GM23338 (cell line): ENCODE data around the gene SNAPIN. TPM values are rescaled to one million over a fixed set of nuclear protein-coding genes. Genes with fewer than 3 reads are reported as not detected.

Experiments used
- ATAC-seq: fragments of 200-7000 bp; cut with Tn5 transposase; 3 replicates; pipeline ENCODE4 v1.9.1; 2020
- DNase-seq: peaks from one replicate; pipeline ENCODE4 v3.0.0-alpha.2; 2015; ENCODE audit warnings: low spot score
- H2AFZ ChIP-seq: fragments of 200-600 bp; sonication (generic); 2 replicates; pipeline ENCODE4 v1.8.0; 2016; ENCODE audit warnings: antibody characterized with exemption, mild to moderate bottlenecking, moderate library complexity
- H3F3A ChIP-seq: fragments of 200-600 bp; sonication (generic); replicated peaks from 2 replicates; pipeline ENCODE4 v1.8.0; 2017; ENCODE audit warnings: antibody characterized with exemption, mixed run types, low read depth
- H3K27ac ChIP-seq: fragments of 200-600 bp; sonication (generic); 2 replicates; pipeline ENCODE4 v1.6.1; 2016; ENCODE audit warnings: low read depth
- H3K27me3 ChIP-seq: fragments of 200-600 bp; sonication (generic); 2 replicates; pipeline ENCODE4 v1.8.0; 2016; ENCODE audit warnings: mild to moderate bottlenecking, mixed run types, moderate library complexity; ENCODE audit not compliant: insufficient read depth
- H3K36me3 ChIP-seq: fragments of 200-600 bp; sonication (generic); 2 replicates; pipeline ENCODE4 v1.8.0; 2016; ENCODE audit warnings: mild to moderate bottlenecking; ENCODE audit not compliant: insufficient read depth
- H3K4me1 ChIP-seq: fragments of 200-600 bp; sonication (generic); 2 replicates; pipeline ENCODE4 v1.8.0; 2016; ENCODE audit warnings: mild to moderate bottlenecking, moderate library complexity; ENCODE audit not compliant: insufficient read depth
- H3K4me2 ChIP-seq: fragments of 200-600 bp; sonication (generic); 2 replicates; pipeline ENCODE4 v1.7.1; 2017; ENCODE audit warnings: mixed run types
- H3K4me3 ChIP-seq: fragments of 200-600 bp; sonication (generic); 2 replicates; pipeline ENCODE4 v1.6.1; 2016; ENCODE audit warnings: mixed run types
- H3K79me2 ChIP-seq: fragments of 200-600 bp; sonication (generic); replicated peaks from 2 replicates; pipeline ENCODE4 v1.8.0; 2017; ENCODE audit warnings: mild to moderate bottlenecking; ENCODE audit not compliant: insufficient read depth
- H3K9me2 ChIP-seq: fragments of 200-600 bp; sonication (generic); 2 replicates; pipeline ENCODE4 v1.8.0; 2017; ENCODE audit not compliant: insufficient read depth
- H4K20me1 ChIP-seq: fragments of 200-600 bp; sonication (generic); replicated peaks from 2 replicates; pipeline ENCODE4 v1.8.0; 2017; ENCODE audit warnings: mild to moderate bottlenecking; ENCODE audit not compliant: insufficient read depth
- H3K27ac Mint-ChIP-seq: 2 replicates; pipeline ENCODE4 v1.8.0; 2020; ENCODE audit warnings: inconsistent platforms, mild to moderate bottlenecking, moderate library complexity, mixed read lengths
- H3K27me3 Mint-ChIP-seq: 3 replicates; pipeline ENCODE4 v1.8.0; 2022; ENCODE audit warnings: low read depth, mild to moderate bottlenecking, moderate library complexity, mixed read lengths, inconsistent platforms; ENCODE audit not compliant: insufficient read depth, poor library complexity
- H3K36me3 Mint-ChIP-seq: 3 replicates; pipeline ENCODE4 v1.8.0; 2021; ENCODE audit warnings: low read depth, mild to moderate bottlenecking, inconsistent platforms, moderate library complexity, mixed read lengths
- H3K4me1 Mint-ChIP-seq: 3 replicates; pipeline ENCODE4 v1.8.0; 2020; ENCODE audit warnings: mild to moderate bottlenecking, inconsistent platforms, mixed read lengths
- H3K4me3 Mint-ChIP-seq: 3 replicates; pipeline ENCODE4 v1.8.0; 2021; ENCODE audit warnings: moderate library complexity, mild to moderate bottlenecking, inconsistent platforms, mixed read lengths
- H3K9me3 Mint-ChIP-seq: 3 replicates; pipeline ENCODE4 v1.8.0; 2020; ENCODE audit warnings: moderate library complexity, mild to moderate bottlenecking, inconsistent platforms, mixed read lengths
- CTCF ChIP-seq, 2 experiments: fragments of 200-600 bp in 1 of 2; sonication (generic) in 1 of 2; conservative IDR thresholded peaks; 2 replicates each; pipeline versions ENCODE4 v1.5.1 to v1.6.1; 2016 to 2017; ENCODE audit warnings: antibody characterized with exemption in 2 of 2, low read depth in 2 of 2, mild to moderate bottlenecking in 2 of 2, moderate library complexity in 1 of 2
- EZH2 ChIP-seq: fragments of 200-600 bp; sonication (generic); IDR thresholded peaks from one replicate; pipeline ENCODE4 v1.8.0; 2017; ENCODE audit warnings: antibody characterized with exemption, mild to moderate bottlenecking, low read depth; ENCODE audit not compliant: unreplicated experiment
- NANOG ChIP-seq: IDR thresholded peaks from 2 replicates; pipeline ENCODE4 v1.6.1; 2016; ENCODE audit warnings: antibody characterized with exemption, borderline replicate concordance
- REST ChIP-seq: IDR thresholded peaks from one replicate; pipeline ENCODE4 v1.6.1; 2018; ENCODE audit warnings: antibody characterized with exemption; ENCODE audit not compliant: unreplicated experiment
- STAT1 ChIP-seq: IDR thresholded peaks from one replicate; pipeline ENCODE4 v1.6.1; 2016; ENCODE audit warnings: antibody characterized with exemption; ENCODE audit not compliant: unreplicated experiment
- ZNF114 ChIP-seq: fragments of 250-450 bp; sonication (Bioruptor Pico); IDR thresholded peaks from 2 replicates; pipeline ENCODE4 v1.5.0; 2020; ENCODE audit warnings: mild to moderate bottlenecking, moderate library complexity
- ZNF331 ChIP-seq: fragments of 250-450 bp; sonication (Bioruptor Pico); IDR thresholded peaks from 2 replicates; pipeline ENCODE4 v1.5.0; 2020; ENCODE audit warnings: low read depth, mild to moderate bottlenecking, moderate library complexity
- ZNF462 ChIP-seq: fragments of 250-450 bp; sonication (Bioruptor Pico); IDR thresholded peaks from 2 replicates; pipeline ENCODE4 v1.5.0; 2020; ENCODE audit warnings: mild to moderate bottlenecking, moderate library complexity
- polyA plus RNA-seq: library from polyadenylated mRNA; unstranded; fragments of >200 nt; fragmentation: Nextera tagmentation; extraction: Ambion mirVana; gene quantifications from 2 replicates; pipeline ENCODE4 v1.2.1, GENCODE V29; 2016
- total RNA-seq: library from RNA; depleted of rRNA; stranded (reverse); fragments of >200 nt; shearing (Covaris generic); gene quantifications from 2 replicates; pipeline ENCODE4 v1.2.3, GENCODE V29; 2014

SNAPIN gene
- total and polyA plus RNA-seq, 2 experiments from 2014 or later, result 25.6 to 48.5 TPM

DNA sequence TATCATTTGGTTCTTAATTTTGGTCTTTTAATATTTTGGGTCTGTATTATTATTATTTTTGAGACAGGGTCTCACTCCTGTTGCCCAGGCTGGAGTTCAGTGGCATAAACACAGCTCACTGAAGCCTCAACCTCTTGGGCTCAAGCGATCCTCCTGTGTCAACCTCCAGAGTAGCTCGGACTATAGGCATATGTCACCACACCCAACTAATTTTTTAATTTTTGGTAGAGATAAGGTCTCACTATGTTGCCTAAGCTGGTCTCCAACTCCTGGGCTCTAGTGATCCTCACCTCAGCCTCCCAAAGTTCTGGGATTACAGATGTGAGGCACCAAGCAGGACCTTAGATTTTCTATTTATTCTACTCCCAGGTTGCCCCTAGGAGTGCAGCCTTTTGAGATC is 15.0 kb downstream of the SNAPIN start (continued):
- TF ChIP-seq REST (no peak), NANOG (no peak), STAT1 (no peak)

GRCh38 chr1:153677718-153678518 is 19.4 kb downstream of the SNAPIN start:
- H3K4me2 ChIP-seq, result peak overlapping the region; percentile 99
- Mint-ChIP-seq H3K36me3 (peaks cover 14% of the 10 kb centered on the region), H3K4me3 (peak overlapping the region; percentile 84), H3K27me3 (peaks cover 25% of the 10 kb centered on the region), H3K27ac (no peak overlapping the region), H3K9me3 (no peaks in the 10 kb centered on the region; the same call in 2 of the 3 replicates), H3K4me1 (peaks cover 24% of the 10 kb centered on the region)
- no peaks in the 10 kb centered on the region for H3K79me2 ChIP-seq
- peaks cover 6% of the 10 kb centered on the region for H3K4me1 ChIP-seq
- DNase-seq (peak; percentile 85), ATAC-seq (peak; percentile 64)
- H3K4me3 ChIP-seq, result peak overlapping the region; percentile 85
- no peaks in the 10 kb centered on the region for H3K36me3 ChIP-seq
- peak overlapping the region; percentile 98; the same call in 1 of the 2 replicates for H2AFZ ChIP-seq
- peaks cover 7% of the 10 kb centered on the region for H3F3A ChIP-seq
- peaks cover 35% of the 10 kb centered on the region for H3K27me3 ChIP-seq
- H3K9me2 ChIP-seq, result no peaks in the 10 kb centered on the region
- H4K20me1 ChIP-seq, result no peaks in the 10 kb centered on the region
- no peak overlapping the region for H3K27ac ChIP-seq
- TF ChIP-seq STAT1 (no peak), ZNF462 (CRISPR knock-in tag) (no peak), ZNF331 (CRISPR knock-in tag) (no peak), REST (no peak), EZH2 (no peak), CTCF (conservative IDR thresholded peaks at IDR 0.05; ENCODE audit: low read depth in 2 of 2) (peak; percentile 86 to 97), ZNF114 (no peak)
